GM19438 (cell line): ENCODE data around the gene LOXHD1.

Experiments used
- ATAC-seq: cut with Tn5 transposase; IDR thresholded peaks from one replicate; pipeline ENCODE4 v1.9.1; 2021; ENCODE audit warnings: low read depth; ENCODE audit not compliant: unreplicated experiment

LOXHD1 gene

GRCh38 chr18:46481847-46482245, 175.2 kb downstream of the LOXHD1 start:
- ATAC-seq, result no peak

DNA sequence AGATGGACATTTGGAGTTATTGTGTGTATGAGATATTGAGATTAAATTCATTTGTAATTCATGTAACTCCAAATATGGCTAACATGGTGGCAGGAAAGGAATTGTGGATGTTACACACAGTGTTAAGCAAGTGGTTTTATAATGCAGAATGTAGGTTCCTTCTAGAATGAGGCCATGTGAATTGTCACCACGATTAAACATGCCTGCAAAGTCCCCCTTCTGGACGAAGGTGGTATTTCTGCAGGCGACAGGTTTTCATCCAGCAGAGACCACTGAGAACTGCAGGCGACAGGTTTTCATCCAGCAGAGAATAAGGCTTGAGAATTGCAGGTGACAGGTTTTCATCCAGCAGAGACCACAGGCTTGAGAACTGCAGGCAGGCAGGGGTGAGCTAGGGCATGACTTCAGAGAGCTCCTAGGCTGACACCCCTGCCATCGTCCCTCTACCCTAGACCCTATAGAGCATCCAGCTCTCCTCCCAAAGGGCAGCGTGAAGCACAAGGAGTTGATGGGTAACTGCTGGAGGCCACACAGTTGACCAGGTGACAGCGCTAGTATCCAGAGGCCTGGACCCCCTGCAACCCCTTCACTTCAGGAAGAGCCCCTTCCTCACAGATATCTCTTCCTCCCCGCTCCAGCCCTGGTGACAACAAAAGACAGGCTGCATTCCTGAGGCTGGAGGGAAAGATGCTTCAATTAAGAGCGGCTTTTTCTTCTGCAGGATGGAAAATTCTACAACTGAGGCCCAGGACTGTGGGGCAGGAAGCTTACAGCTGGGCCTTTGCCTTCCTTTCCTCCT, 175.8 kb downstream of the LOXHD1 start:
- no peak for ATAC-seq

- no peak for ATAC-seq
Observed at GRCh38 chr18:46480226-46480625, 176.8 kb downstream of the LOXHD1 start.

GRCh38 chr18:46478796-46479195, 178.2 kb downstream of the LOXHD1 start:
- no peak for ATAC-seq

GRCh38 chr18:46477425-46478011, 179.5 kb downstream of the LOXHD1 start:
- ATAC-seq, result no peak

DNA sequence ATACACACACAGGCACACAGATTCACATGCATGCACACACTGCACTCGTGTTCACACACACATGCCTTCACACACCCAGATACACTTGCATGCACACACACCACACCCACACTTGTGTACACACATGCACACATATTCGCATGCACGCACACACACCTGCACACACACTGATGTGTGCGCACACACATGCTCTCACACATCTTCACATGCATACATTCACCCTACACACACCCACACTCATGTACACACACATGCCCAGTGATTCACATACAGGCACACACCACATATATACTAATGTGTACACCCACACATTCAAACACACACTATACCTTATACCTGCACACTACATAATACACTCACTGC, 181.6 kb downstream of the LOXHD1 start:
- no peak for ATAC-seq

GRCh38 chr18:46474487-46475389, 182.3 kb downstream of the LOXHD1 start:
- ATAC-seq, result no peak

GRCh38 chr18:46471809-46472498, 185.1 kb downstream of the LOXHD1 start:
- no peak for ATAC-seq

- no peak for ATAC-seq
Observed at GRCh38 chr18:46470714-46471113, 186.3 kb downstream of the LOXHD1 start.

- ATAC-seq, result no peak
Observed at GRCh38 chr18:46469186-46469915, 187.7 kb downstream of the LOXHD1 start.

- ATAC-seq, result no peak
Observed at GRCh38 chr18:46468426-46469180, 188.4 kb downstream of the LOXHD1 start.

- ATAC-seq, result no peak
Observed at GRCh38 chr18:46466234-46467160, 190.5 kb downstream of the LOXHD1 start.

GRCh38 chr18:46464926-46465655, 191.9 kb downstream of the LOXHD1 start:
- no peak for ATAC-seq

GRCh38 chr18:46462523-46462922, 194.5 kb downstream of the LOXHD1 start:
- ATAC-seq, result no peak

DNA sequence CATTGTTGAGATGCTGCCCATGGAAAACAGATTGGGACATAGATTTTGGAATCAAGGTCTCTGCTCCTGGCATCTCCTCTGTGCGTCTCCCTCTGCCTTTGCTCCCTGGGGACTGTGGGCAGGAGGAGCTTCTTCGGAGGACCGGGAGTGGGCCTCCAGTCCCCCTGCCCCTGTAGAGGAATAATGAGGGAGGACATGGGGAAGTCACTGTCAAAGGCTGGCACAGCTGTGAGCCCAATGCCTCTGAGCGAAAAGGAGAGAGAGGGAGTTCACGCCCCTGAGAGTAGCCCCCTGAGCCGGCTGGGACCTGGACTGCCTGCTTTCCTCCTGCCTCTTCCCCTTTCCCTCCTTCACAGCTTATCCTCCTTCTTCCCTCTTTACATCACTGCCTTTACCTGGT, 195.0 kb downstream of the LOXHD1 start:
- ATAC-seq, result no peak

GRCh38 chr18:46460754-46461153, 196.3 kb downstream of the LOXHD1 start:
- no peak for ATAC-seq

GRCh38 chr18:46459789-46460455, 197.1 kb downstream of the LOXHD1 start:
- no peak for ATAC-seq
